MCF 10A (cell line): ENCODE data around the gene DNAI7. TPM values are rescaled to one million over a fixed set of nuclear protein-coding genes. Genes with fewer than 3 reads are reported as not detected.
A peak's percentile ranks its signal among the peaks of the same experiment; 100 is the strongest.

Experiments
- BruUV-seq: library from RNA; stranded (reverse); fragments of 400-500 nt; replicated peaks from 2 replicates; lab custom pipeline; 2021; lab: Mats Ljungman, UMichigan
- CTCF ChIA-PET: fragments of 300-600 bp; sonication (Branson Sonifier 250); formaldehyde crosslinking; extraction: SDS; loops from one replicate; lab custom pipeline; 2021; ENCODE audit warnings: antibody characterized with exemption, inconsistent platforms; lab: Yijun Ruan, JAX
- POLR2A ChIA-PET: fragments of 300-600, 350-650 bp; sonication (Branson Sonifier 250); formaldehyde crosslinking; extraction: SDS; loops from one replicate; lab custom pipeline; 2020; ENCODE audit warnings: antibody characterized with exemption, inconsistent platforms; lab: Yijun Ruan, JAX
- DNase-seq: peaks from one replicate; pipeline ENCODE4 v3.0.0-alpha.2; 2018; ENCODE audit not compliant: unreplicated experiment
- H3K27ac Mint-ChIP-seq: one replicate; pipeline ENCODE4 v1.8.0; 2022; ENCODE audit warnings: mild to moderate bottlenecking, low read depth, mixed read lengths; ENCODE audit not compliant: unreplicated experiment
- H3K27me3 Mint-ChIP-seq: one replicate; pipeline ENCODE4 v1.8.0; 2022; ENCODE audit warnings: mixed read lengths; ENCODE audit not compliant: insufficient read depth, unreplicated experiment
- H3K36me3 Mint-ChIP-seq: one replicate; pipeline ENCODE4 v1.8.0; 2022; ENCODE audit warnings: mild to moderate bottlenecking, moderate library complexity, mixed read lengths; ENCODE audit not compliant: insufficient read depth, unreplicated experiment
- H3K4me1 Mint-ChIP-seq: one replicate; pipeline ENCODE4 v1.8.0; 2022; ENCODE audit warnings: mixed read lengths; ENCODE audit not compliant: insufficient read depth, unreplicated experiment
- H3K4me3 Mint-ChIP-seq: one replicate; pipeline ENCODE4 v1.8.0; 2022; ENCODE audit warnings: mild to moderate bottlenecking, moderate library complexity, mixed read lengths; ENCODE audit not compliant: unreplicated experiment
- H3K9me3 Mint-ChIP-seq: one replicate; pipeline ENCODE4 v1.8.0; 2022; ENCODE audit warnings: mixed read lengths; ENCODE audit not compliant: unreplicated experiment
- CTCF ChIP-seq: fragments of 200-600 bp; IDR thresholded peaks from one replicate; pipeline ENCODE4 v1.8.0; 2022; ENCODE audit warnings: antibody characterized with exemption, mild to moderate bottlenecking; ENCODE audit not compliant: unreplicated experiment
- intact Hi-C: fragments of 100-400 bp; cut with micrococcal nuclease; formaldehyde crosslinking; loops from 2 replicates; pipeline ENCODE4 v1.14.1; 2022
- total RNA-seq: library from RNA; stranded (reverse); gene quantifications from 2 replicates; pipeline ENCODE4 v1.2.3, GENCODE V29; 2022

Gene DNAI7
- total RNA-seq, 1 experiment from 2014 or later, result 0.14 TPM

- intact Hi-C loops, result no loop called here
- no TSS peak for BruUV-seq
- Mint-ChIP-seq H3K36me3 (no peaks in the 10 kb centered on the region), H3K9me3 (no peaks in the 10 kb centered on the region), H3K27ac (peak overlapping the region; percentile 39), H3K4me3 (no peak overlapping the region), H3K27me3 (no peaks in the 10 kb centered on the region), H3K4me1 (peaks cover 10% of the 10 kb centered on the region)
- TF ChIP-seq CTCF, result no peak
- CTCF ChIA-PET, result no interaction called here
- no peak for DNase-seq
- POLR2A ChIA-PET, result no interaction called here
Measured at GRCh38 chr12:25200703-25201102, 5.7 kb upstream of the DNAI7 start.

- no peak for TF ChIP-seq CTCF
- DNase-seq, result no peak
- ChIA-PET CTCF (interaction anchor here (0.6 kb wide), 1 partner anchor 62 kb away, joined by 3 read pairs; no protein-coding TSS in a partner anchor), POLR2A (interaction anchor here (0.6 kb wide), 1 partner anchor 37 kb away, joined by 4 read pairs; no protein-coding TSS in a partner anchor)
- no peak overlapping the region for H3K27ac Mint-ChIP-seq
- H3K9me3 Mint-ChIP-seq, result no peaks in the 10 kb centered on the region
- peaks cover 17% of the 10 kb centered on the region for H3K4me1 Mint-ChIP-seq
- intact Hi-C loops, result no loop called here
- H3K36me3 Mint-ChIP-seq, result no peaks in the 10 kb centered on the region
- no peak overlapping the region for H3K4me3 Mint-ChIP-seq
- H3K27me3 Mint-ChIP-seq, result no peaks in the 10 kb centered on the region
- no TSS peak for BruUV-seq
Measured at GRCh38 chr12:25197608-25198007, 2.6 kb upstream of the DNAI7 start.

GRCh38 chr12:25194722-25195055, 271 bp downstream of the DNAI7 start:
- no peak for TF ChIP-seq CTCF
- Mint-ChIP-seq H3K4me1 (peaks cover 6% of the 10 kb centered on the region), H3K27ac (peak overlapping the region; percentile 98), H3K36me3 (no peaks in the 10 kb centered on the region), H3K4me3 (peak overlapping the region; percentile 96), H3K27me3 (no peaks in the 10 kb centered on the region), H3K9me3 (no peaks in the 10 kb centered on the region)
- ChIA-PET CTCF (interaction anchor here (0.5 to 1.3 kb wide), 6 partner anchors 10 to 1299 kb away, joined by 3 to 4 read pairs (median 3); no protein-coding TSS in a partner anchor), POLR2A (interaction anchor here (0.6 to 1.5 kb wide), 18 partner anchors 10 to 1503 kb away, joined by 3 to 5 read pairs (median 3); partner anchors contain the start of gene KRAS)
- no TSS peak for BruUV-seq
- intact Hi-C loops, result no loop called here
- no peak for DNase-seq

GRCh38 chr12:25194214-25194613, 746 bp downstream of the DNAI7 start:
- BruUV-seq, result no TSS peak
- peaks cover 6% of the 10 kb centered on the region for H3K4me1 Mint-ChIP-seq
- POLR2A ChIA-PET, result interaction anchor here (0.6 to 1.5 kb wide), 10 partner anchors 10 to 1503 kb away, joined by 3 to 5 read pairs (median 3); partner anchors contain the start of gene KRAS

More at GRCh38 chr12:25194214-25194613, 746 bp downstream of the DNAI7 start:
- Mint-ChIP-seq H3K27me3 (no peaks in the 10 kb centered on the region), H3K4me3 (peak overlapping the region; percentile 96), H3K9me3 (no peaks in the 10 kb centered on the region), H3K27ac (peak overlapping the region; percentile 98), H3K36me3 (no peaks in the 10 kb centered on the region)
- intact Hi-C loops, result no loop called here
- no peak for DNase-seq
- CTCF ChIA-PET, result interaction anchor here (0.5 to 1.3 kb wide), 5 partner anchors 9 to 1300 kb away, joined by 3 to 4 read pairs (median 3); no protein-coding TSS in a partner anchor
- TF ChIP-seq CTCF, result no peak
